T-helper 1 cell treated with Interleukin-12 subunit alpha and Interleukin-12 subunit beta and Interleukin-4 antibody, amounts not matched to agents 30 ng/mL and 1 ng/mL, for 36 hours (primary cell): ENCODE measurements around the gene BCL10. TPM values are rescaled to one million over a fixed set of nuclear protein-coding genes. Genes with fewer than 3 reads are reported as not detected.

Experiments
- intact Hi-C: fragments of 100-400 bp; cut with micrococcal nuclease; formaldehyde crosslinking; loops from one replicate; pipeline ENCODE4 v1.15.1; 2024
- total RNA-seq: library from RNA; stranded (reverse); gene quantifications from 2 replicates; pipeline ENCODE4 v1.2.3, GENCODE V29; 2022

Gene BCL10
- 28.2 and 30.1 TPM in 2 replicates for total RNA-seq

GRCh38 chr1:85276215-85276977 is at the start of gene BCL10:
Gene BCL10, minus strand, starts transcription at chr1:85276632. Its CDS starts 280 bp downstream, at chr1:85276352.
- intact Hi-C loops: loop anchor here (1.0 to 10.0 kb wide), 20 partner anchors 17 to 1769 kb away; partner anchors contain the start of genes C1orf52, GNG5, HS2ST1 and MCOLN2

GRCh38 chr1:85325920-85326319 is 49.5 kb upstream of the BCL10 start:
- intact Hi-C loops: no loop called here

DNA sequence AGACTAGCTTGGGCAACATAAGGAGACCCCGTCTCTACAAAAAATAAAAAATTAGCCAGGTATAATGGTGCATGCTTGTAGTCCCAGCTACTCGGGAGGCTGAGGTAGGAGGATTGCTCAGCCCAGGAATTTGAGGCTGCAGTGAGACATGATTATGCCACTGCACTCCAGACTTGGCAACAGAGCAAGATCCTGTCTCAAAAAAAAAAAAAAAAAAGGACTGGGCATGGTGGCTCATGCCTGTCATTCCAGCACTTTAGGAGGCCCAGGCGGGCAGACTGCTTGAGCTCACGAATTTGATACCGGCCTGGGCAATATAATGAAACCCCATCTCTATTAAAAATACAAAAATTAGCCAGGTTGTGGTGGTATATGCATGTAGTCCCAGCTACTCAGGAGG is 47.3 kb upstream of the BCL10 start:
- intact Hi-C loops: no loop called here

DNA sequence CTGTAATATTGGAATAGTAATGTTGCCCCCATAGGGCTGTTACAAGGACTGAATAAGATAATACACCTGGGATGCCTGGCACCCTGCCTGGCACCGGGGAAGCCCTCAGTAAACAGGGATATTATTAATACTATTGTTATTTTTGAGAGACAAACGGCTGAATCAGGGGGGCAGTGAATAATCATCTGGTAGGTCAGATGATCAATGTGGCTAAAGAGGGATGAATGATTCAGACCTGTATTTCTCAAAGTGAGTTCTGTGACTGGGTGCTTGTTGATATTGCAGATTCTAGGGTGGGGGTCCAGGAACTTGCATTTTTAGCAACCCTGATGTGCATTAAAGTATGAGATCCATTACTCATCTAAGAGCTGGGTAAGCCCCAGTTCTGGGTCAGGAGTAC is 46.2 kb upstream of the BCL10 start:
- intact Hi-C loops: no loop called here

DNA sequence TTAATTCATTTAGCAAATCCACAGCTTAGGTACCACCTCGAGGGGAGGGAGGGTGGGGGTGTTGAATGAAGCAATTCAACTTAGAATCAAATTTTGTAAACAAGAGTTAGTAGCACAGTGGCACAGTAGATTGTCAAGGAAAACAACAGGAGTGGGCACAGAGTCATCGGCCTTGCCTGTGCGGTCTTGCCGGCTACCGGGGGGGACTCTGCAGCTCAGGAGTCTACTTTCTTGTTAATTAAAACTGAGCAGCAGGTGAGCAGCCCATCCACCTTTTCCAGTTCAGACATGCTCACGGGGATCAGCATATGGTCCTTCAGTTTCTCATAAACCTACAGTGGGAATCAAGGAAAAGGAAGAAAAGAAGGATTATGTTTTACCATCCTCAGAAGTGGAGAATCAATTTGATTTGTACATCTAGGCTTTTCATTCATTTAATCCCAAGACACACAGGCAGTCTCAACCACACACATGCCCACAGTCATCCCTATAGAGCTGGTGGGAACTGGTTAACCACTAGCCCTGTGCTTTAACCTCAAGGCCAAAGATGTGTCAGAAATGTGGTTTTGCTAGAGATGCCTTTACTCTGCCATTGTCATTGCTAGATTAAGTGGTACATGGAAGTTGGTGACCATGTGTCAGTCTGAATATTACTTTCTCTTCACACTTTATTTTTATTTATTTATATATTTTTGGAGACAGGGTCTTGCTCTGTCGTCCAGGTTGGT is 45.0 kb upstream of the BCL10 start:
- intact Hi-C loops: no loop called here

- intact Hi-C loops: loop anchor here (1.0 kb wide), 1 partner anchor 22 kb away; no protein-coding TSS in a partner anchor
These were observed 44.1 kb upstream of the BCL10 start for GRCh38 chr1:85320371-85321131.

DNA sequence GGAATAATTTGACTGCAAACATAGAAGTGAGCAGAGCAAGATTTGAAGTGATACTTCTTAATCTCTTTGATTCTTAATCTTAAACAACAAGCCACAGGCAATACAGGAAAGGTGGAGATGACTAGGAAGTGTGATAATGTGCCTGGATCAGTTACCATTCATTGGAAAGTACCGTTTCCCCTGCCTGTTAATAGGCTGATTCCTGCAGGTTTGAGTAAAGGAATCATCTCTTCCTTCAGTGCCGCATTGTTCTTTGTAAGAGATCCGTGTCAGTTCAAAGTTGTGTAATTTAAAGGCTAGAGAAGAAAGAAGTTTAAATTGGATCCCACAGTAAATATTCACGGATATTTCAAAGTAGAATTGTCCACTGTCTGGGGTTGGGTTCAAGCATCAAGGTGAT is 43.5 kb upstream of the BCL10 start:
- intact Hi-C loops: loop anchor here (1.0 kb wide), 1 partner anchor 22 kb away; no protein-coding TSS in a partner anchor

GRCh38 chr1:85319491-85319890 is 43.1 kb upstream of the BCL10 start:
- intact Hi-C loops: no loop called here

GRCh38 chr1:85318217-85318616 is 41.8 kb upstream of the BCL10 start:
- intact Hi-C loops: no loop called here

DNA sequence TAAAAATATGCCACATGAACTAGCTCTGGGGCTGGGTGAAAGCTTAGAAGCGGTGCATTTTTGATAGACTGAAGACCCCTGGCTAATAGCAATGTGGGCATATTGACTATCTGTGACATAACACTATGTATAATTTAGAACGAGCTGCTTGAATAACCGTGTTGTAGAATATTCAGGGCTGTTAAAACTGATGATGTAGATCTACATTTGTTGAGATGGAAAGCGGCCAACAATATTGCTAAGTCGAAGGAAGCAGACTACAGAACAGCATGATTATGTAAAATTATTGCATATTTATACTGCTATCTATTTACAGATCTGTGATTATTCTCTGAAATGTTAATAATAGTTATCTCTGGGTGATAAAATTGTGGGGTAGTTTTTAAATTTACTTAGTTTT is 41.1 kb upstream of the BCL10 start:
- intact Hi-C loops: no loop called here

DNA sequence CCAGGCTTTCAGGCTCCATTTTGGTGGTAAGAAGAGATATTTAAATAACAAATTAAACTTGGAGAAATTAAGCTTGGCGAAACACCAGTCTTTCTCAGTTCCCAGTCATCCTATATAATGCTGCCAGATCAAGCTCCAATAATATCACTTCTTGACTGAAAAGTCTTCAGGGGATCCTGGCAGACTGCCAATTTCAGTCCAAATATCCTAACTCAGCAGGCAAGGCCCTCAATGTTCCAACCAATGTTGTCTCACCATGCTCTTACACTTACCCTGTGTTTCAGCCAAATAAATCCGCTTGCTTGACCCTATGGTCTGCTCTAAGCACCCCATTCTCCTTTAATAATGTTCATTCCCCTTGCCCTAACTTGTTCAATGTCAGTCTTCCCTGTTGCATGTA is 39.9 kb upstream of the BCL10 start:
- intact Hi-C loops: no loop called here

DNA sequence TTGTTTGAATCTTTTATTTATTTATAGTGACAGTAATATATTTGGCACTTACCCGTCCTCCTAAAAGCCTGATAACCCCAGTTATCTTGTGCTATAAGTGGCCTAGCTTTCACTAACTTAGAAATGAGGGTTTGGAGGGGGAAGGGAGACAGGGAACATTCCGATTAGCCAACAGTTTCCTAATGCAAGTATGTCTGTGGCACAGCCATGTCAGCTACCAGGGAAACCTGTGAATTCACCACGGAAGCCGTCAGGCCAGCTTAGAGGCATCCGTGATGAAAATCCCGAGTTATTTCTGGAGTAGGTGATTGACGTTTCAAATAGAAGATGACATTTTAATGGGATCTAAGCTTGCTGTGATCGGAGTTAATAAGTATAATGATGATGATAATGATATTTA is 39.4 kb upstream of the BCL10 start:
- intact Hi-C loops: no loop called here

DNA sequence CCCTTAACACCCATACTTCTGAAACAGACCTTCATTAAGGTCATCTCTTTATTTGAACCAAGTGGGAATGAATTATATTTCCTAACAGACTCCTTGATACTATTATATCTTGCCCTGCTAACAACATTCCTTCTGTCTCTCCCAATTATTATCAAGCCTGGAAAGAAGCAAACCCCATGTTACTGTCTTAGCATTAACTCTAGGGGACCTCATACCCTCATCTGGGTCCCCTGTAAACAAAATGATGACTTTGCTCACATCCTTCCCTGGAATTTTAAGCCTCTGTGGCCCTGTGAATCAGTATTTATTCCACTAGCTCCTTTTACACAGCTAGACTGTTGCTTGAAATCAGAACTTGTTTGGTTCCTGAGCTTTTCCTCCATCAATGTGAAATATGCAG is 38.3 kb upstream of the BCL10 start:
- intact Hi-C loops: no loop called here

DNA sequence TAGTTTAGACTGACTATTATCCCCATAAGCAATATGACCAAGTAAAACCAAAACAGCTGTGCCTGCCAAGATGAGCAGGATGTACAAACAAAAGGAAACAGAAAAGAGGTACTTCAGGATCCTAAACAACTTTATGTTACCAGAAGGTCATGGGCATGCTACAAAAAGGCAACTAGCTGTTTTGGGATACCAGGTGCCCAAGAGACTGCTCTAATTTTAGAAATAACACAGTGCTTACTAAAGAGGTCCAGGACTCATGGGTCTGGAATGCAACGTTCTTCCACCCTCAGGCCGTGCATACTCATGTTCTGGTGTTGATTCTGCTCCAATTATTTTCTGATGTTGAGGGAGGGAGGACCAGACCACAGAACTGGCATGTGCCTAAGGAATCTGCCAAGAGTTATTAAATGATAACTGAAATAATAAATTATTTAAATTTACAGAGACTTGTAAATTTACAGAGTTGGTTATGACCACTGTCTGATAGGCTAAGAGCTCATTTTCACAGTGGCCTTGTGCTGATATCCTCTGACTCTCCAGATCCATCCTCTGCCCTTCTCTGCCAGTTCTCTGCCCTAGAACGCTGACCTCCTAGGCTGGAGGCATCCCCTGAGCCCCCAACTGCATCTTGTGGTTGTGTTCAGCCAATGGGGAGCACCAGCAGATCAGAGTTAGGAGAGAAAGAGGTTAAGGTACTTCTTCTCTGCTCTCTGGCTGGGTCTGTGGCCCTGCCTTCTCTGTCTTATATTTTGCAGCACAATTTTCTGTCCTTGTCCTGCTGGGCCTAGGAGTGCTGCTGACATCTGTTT is 37.7 kb upstream of the BCL10 start:
- intact Hi-C loops: no loop called here

DNA sequence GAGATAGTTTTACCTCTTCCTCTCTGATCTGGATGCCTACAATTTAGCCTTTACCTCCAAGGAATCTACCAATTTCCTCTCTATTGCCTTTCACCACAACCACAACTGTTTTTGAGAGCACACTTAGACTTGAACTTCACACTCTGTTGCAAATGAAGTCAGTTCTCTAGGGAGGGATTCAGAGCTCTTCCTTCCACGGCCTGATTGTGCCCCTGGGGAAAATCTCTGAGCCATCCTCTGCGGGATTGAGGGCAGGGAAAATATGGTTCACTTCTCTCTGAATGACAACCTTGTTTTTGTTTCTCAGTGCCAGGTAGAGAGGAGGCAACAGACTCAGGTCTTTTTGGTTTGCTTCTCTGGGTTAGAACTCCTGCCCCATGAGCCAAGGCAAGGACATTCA is 35.4 kb upstream of the BCL10 start:
- intact Hi-C loops: loop anchor here (2.0 kb wide), 1 partner anchor 381 kb away; no protein-coding TSS in a partner anchor

DNA sequence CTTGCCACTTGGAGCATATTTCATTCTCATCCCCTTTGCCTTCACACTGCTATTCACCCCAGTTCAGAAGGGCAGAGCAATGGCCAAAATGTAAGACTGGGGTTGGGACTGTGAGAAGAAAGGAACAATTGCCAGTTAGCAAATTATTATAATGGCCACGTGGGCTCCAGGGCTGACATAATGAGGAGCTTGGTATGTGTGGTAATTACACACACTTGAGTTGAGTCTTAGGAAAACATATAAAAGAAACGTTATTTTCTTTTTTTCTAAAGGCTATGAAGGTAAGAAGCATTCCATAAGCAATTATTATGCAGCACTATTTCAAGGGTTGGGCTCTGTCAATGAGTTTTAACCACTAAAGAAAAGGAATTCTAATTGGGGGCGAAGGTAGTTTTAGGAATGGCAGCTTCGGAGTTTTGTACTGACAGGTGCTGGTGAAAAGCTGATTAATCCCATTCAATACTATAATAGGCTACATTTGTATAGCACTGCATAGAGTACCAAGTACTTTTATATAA is 32.5 kb upstream of the BCL10 start:
- intact Hi-C loops: loop anchor here (1.0 to 5.0 kb wide), 3 partner anchors 272 to 603 kb away; partner anchors contain the start of gene ZNHIT6

DNA sequence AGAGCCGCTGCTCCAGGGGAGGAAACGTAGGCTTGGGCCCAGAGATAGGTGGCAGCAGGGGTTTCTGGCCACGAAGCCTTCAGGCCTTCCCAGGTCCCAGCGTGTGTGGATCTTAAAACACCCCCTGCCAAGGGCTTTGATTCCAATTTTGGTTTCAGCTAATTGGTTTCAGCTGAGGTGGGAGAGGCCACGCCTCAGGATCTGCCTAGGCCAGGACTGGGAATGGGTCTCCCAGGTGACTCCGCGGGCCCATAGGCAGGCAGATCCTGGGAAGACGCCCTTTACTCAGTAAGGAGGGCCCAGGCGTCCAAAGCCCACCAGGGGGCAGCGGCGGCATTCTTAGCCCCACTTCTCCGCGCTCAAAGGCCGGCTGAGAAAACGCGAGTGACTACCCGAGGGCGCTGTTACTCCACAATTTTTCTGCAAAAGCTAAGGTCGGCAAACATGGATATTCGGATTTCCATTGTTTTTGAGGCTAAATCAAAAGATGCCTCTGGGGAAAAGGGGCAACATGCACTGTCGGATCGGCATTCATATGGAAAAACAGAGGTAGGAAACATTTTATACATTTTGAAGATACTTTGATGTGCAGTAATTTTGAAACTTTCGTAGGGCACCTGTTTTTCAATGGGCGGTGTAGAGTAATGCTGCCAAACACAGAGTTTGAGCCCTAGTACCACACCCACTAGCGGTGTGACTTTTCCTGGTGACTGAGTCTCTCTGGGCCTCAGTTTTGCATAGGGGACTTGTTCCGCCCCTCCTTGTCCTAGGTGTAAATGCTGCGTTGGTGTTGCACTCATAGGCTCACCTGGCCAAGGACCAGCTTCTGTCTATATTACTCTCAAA is 31.8 kb upstream of the BCL10 start:
- intact Hi-C loops: loop anchor here (1.0 to 5.0 kb wide), 3 partner anchors 273 to 604 kb away; partner anchors contain the start of gene ZNHIT6

DNA sequence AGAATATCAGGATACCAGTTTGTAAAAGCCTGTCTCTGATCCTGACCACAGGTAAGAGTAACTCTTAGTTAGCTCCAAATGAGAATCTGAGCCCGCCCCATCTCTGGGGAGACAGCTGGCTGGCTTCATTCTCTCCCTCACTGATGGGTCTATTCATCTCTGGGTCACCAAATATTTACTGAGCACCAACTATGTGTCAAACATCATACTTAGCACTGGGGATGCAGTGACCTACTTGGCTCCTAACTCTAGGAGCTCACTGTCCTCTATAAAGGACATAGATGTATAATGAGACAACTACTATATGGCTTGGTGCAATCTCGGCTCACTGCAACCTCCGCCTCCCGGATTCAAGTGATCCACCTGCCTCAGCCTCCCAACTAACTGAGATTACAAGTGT is 29.8 kb upstream of the BCL10 start:
- intact Hi-C loops: loop anchor here (5.0 kb wide), 1 partner anchor 606 kb away; no protein-coding TSS in a partner anchor

DNA sequence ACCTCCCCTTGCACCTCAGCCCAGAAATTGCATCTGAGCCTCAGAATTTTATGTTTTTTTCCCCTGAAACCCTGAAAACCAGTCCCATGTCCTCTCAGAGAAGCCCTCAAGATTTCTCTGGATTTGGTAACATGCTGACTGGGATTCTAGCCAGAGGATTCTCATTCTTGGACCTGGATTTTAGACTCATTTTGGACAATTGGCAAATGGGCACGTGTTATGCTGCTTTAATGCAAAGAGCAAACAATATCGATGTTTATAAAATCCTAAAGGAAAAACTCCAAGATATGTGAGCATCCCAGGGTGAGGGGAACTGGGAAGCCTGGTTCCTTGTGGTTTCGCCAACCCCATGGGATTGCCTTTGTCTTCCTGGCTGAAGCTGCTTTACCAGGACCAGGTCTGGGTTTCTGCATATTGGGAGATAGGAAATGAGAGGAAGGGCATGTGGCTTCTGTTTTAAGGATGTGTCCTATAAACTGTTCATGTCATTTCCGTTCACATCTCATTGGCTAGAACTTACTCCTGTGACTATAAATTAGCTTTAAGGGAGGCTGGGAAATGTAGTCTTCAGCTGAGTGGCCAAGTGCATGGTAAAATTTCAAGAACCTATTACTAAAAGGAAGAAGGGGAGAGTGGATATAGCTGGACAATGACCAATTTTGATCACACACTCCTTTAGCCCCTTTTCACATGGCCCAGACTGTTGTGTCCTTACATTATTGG is 27.2 kb upstream of the BCL10 start:
- intact Hi-C loops: no loop called here
